DOHH2 (cell line): ENCODE measurements around the gene PDE10A.

Source experiments
- H3F3A ChIP-seq: fragments of 200-600 bp; sonication (generic), shearing (Covaris generic); 2 replicates; pipeline ENCODE4 v1.6.0; 2016; ENCODE audit warnings: antibody characterized with exemption, mild to moderate bottlenecking; ENCODE audit not compliant: control insufficient read depth, insufficient read depth
- H3K27ac ChIP-seq: fragments of 200-600 bp; sonication (generic); 2 replicates; pipeline ENCODE4 v1.5.1; 2014; ENCODE audit warnings: low read depth, mild to moderate bottlenecking, low read length, moderate library complexity
- H3K27me3 ChIP-seq: fragments of 200-600 bp; sonication (generic); 2 replicates; pipeline ENCODE4 v1.6.1; 2014; ENCODE audit warnings: mild to moderate bottlenecking, low read length, mixed read lengths; ENCODE audit not compliant: control insufficient read depth
- H3K36me3 ChIP-seq: fragments of 200-600 bp; sonication (generic); 2 replicates; pipeline ENCODE4 v1.6.1; 2014; ENCODE audit warnings: mild to moderate bottlenecking, low read length, moderate library complexity, mixed read lengths; ENCODE audit not compliant: control insufficient read depth
- H3K4me1 ChIP-seq: fragments of 200-600 bp; sonication (generic); 2 replicates; pipeline ENCODE4 v1.6.1; 2014; ENCODE audit warnings: mild to moderate bottlenecking, low read length, mixed read lengths; ENCODE audit not compliant: control insufficient read depth
- H3K4me2 ChIP-seq: fragments of 200-600 bp; sonication (generic); 2 replicates; pipeline ENCODE4 v1.6.0; 2014; ENCODE audit warnings: mild to moderate bottlenecking, low read length, moderate library complexity
- H3K4me3 ChIP-seq: fragments of 200-600 bp; sonication (generic); 2 replicates; pipeline ENCODE4 v1.5.1; 2014; ENCODE audit warnings: mild to moderate bottlenecking, low read length, mixed read lengths
- H3K79me2 ChIP-seq: fragments of 200-600 bp; sonication (generic); 2 replicates; pipeline ENCODE4 v1.6.1; 2014; ENCODE audit warnings: mild to moderate bottlenecking, low read length, mixed read lengths; ENCODE audit not compliant: control insufficient read depth
- H3K9me2 ChIP-seq: fragments of 200-600 bp; sonication (generic); replicated peaks from 2 replicates; pipeline ENCODE4 v1.6.1; 2014; ENCODE audit warnings: mild to moderate bottlenecking, low read length, mixed read lengths; ENCODE audit not compliant: control insufficient read depth
- H3K9me3 ChIP-seq: fragments of 200-600 bp; sonication (generic); 2 replicates; pipeline ENCODE4 v1.6.1; 2014; ENCODE audit warnings: antibody characterized with exemption, low read length, mixed read lengths; ENCODE audit not compliant: control insufficient read depth, insufficient read depth
- H4K20me1 ChIP-seq: fragments of 200-600 bp; sonication (generic); 2 replicates; pipeline ENCODE4 v1.6.0; 2014; ENCODE audit warnings: low read depth, mild to moderate bottlenecking, antibody characterized with exemption, low read length, moderate library complexity; ENCODE audit not compliant: control insufficient read depth, insufficient read depth
- EZH2phosphoT487 ChIP-seq: fragments of 200-600 bp; sonication (generic); IDR thresholded peaks from 2 replicates; pipeline ENCODE4 v1.6.1; 2017; ENCODE audit warnings: borderline replicate concordance, mild to moderate bottlenecking, antibody characterized with exemption, low read length, moderate library complexity, mixed read lengths
- TF ChIP-seq, protein P1 (sequence below): fragments of 200-600 bp; sonication (generic); IDR thresholded peaks from one replicate; pipeline ENCODE4 v1.5.1; 2014; ENCODE audit warnings: antibody characterized with exemption, mild to moderate bottlenecking, low read depth, low read length; ENCODE audit not compliant: poor library complexity, severe bottlenecking

Gene PDE10A

DNA sequence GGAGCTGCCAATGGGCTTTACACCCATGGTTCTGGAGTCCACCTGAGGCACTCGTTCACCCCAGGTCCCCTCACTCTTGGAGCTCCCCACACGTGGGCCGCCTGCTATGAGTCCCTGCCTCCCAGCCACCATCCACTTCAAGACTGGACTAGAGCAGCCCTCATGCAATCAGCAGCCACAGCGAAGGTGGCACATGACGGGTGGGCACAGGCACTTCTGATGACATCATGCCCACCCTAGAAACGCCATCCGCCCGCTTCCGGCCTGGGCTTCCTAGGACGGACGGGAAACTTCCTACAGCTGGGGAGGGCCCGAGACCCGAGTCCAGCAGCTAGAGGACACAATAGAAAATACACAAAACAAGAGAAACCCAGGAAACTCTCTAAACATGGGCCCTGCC lies 85.5 kb downstream of the PDE10A start:
- TF ChIP-seq, protein P1, sequence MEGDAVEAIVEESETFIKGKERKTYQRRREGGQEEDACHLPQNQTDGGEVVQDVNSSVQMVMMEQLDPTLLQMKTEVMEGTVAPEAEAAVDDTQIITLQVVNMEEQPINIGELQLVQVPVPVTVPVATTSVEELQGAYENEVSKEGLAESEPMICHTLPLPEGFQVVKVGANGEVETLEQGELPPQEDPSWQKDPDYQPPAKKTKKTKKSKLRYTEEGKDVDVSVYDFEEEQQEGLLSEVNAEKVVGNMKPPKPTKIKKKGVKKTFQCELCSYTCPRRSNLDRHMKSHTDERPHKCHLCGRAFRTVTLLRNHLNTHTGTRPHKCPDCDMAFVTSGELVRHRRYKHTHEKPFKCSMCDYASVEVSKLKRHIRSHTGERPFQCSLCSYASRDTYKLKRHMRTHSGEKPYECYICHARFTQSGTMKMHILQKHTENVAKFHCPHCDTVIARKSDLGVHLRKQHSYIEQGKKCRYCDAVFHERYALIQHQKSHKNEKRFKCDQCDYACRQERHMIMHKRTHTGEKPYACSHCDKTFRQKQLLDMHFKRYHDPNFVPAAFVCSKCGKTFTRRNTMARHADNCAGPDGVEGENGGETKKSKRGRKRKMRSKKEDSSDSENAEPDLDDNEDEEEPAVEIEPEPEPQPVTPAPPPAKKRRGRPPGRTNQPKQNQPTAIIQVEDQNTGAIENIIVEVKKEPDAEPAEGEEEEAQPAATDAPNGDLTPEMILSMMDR, result no peak
- TF ChIP-seq EZH2phosphoT487, result no peak
- H3F3A ChIP-seq, result no peaks in the 10 kb centered on the region
- H3K27ac ChIP-seq, result no peak overlapping the region
- H4K20me1 ChIP-seq, result no peaks in the 10 kb centered on the region
- H3K4me1 ChIP-seq, result no peaks in the 10 kb centered on the region
- no peak overlapping the region for H3K4me2 ChIP-seq
- no peaks in the 10 kb centered on the region for H3K79me2 ChIP-seq
- H3K27me3 ChIP-seq, result no peaks in the 10 kb centered on the region
- no peaks in the 10 kb centered on the region for H3K36me3 ChIP-seq
- no peak overlapping the region for H3K4me3 ChIP-seq
- H3K9me3 ChIP-seq, result no peaks in the 10 kb centered on the region
- H3K9me2 ChIP-seq, result no peaks in the 10 kb centered on the region

DNA sequence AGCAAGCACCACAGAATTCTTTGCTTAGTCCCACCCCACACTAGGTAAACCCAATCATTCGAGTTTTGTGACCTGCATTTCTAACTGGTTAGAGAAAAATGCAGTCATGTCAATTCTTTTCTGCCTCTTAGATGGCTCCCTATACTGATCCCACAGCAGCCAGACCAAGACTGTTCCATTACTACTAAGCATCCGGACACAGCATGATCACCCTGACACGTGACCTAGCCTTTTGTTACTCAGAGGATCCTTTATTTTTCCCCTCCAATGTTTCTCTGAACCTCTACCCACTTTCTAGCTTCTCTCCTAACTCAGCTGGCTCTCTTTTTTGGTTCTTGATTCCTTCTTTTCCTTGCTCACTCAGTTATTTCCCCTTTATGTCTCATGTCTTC lies 87.9 kb downstream of the PDE10A start:
- no peaks in the 10 kb centered on the region for H3F3A ChIP-seq
- H4K20me1 ChIP-seq, result no peaks in the 10 kb centered on the region
- peaks cover 12% of the 10 kb centered on the region for H3K4me1 ChIP-seq
- H3K27ac ChIP-seq, result no peak overlapping the region
- TF ChIP-seq EZH2phosphoT487, result no peak
- TF ChIP-seq, protein P1, result no peak
- no peaks in the 10 kb centered on the region for H3K9me3 ChIP-seq
- no peak overlapping the region for H3K4me3 ChIP-seq
- no peaks in the 10 kb centered on the region for H3K27me3 ChIP-seq
- H3K9me2 ChIP-seq, result no peaks in the 10 kb centered on the region
- no peaks in the 10 kb centered on the region for H3K79me2 ChIP-seq
- H3K36me3 ChIP-seq, result no peaks in the 10 kb centered on the region
- H3K4me2 ChIP-seq, result no peak overlapping the region

DNA sequence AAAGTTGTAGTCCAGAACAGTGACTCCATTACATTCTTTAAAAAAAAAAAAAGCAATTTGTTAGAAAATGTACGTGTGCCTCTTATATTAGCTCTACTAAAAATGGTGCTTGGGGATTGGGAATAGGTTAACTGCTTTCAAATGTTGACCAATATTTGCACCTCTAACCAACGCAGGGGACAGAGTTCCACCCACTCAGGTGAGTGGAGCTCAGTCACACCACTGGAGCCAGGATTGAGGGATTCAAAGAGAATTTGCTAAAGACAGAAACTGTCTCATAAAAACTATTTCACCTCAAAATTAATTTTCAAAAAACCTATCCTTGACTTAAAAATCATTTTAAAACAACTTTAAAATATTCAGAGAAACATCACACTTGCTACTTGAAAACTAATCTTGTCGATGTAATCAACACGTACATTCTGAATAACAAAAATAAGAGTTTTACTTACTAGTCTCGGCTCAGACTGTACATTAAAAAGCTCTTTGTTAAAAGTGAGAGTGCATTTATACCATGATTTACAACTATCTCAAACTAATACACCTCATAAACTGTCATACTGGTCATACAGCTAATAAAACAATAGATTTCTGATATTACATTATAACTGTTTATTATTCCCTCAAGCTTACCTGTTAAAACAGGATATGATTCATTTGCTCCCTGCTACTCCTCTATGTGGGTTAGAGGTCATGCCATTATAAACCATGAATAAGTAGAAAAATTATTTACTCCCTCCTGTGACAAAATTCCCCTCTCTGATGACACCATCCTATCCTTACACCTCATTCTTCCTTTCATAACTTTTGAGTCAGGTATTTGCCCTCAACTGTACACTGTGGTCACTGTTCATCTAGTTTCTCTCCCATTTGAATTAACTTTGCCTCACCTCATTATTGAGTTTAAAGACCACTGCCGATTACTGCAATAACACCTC lies 88.6 kb downstream of the PDE10A start:
- Histone ChIP-seq H3K27ac (no peak overlapping the region), H3K9me2 (no peaks in the 10 kb centered on the region), H4K20me1 (no peaks in the 10 kb centered on the region), H3K9me3 (no peaks in the 10 kb centered on the region), H3F3A (no peaks in the 10 kb centered on the region), H3K36me3 (no peaks in the 10 kb centered on the region), H3K4me2 (no peak overlapping the region), H3K79me2 (no peaks in the 10 kb centered on the region), H3K4me3 (no peak overlapping the region), H3K4me1 (peaks cover 12% of the 10 kb centered on the region), H3K27me3 (no peaks in the 10 kb centered on the region)
- TF ChIP-seq, protein P1, result no peak
- TF ChIP-seq EZH2phosphoT487, result no peak
